SK-N-MC (cell line): ENCODE measurements around the gene ARRDC2.

Experiments used
- EZH2 ChIP-seq: fragments of 200-600 bp; sonication (generic); IDR thresholded peaks from one replicate; pipeline ENCODE4 v1.6.1; 2017; ENCODE audit warnings: antibody characterized with exemption
- FOXP2 ChIP-seq: optimal IDR thresholded peaks from 2 replicates; pipeline ENCODE3; 2011; ENCODE audit warnings: mild to moderate bottlenecking, moderate library complexity; ENCODE audit not compliant: insufficient read depth; ENCODE audit errors: extremely low read length, control extremely low read depth
- POLR2AphosphoS5 ChIP-seq: IDR thresholded peaks from 2 replicates; pipeline ENCODE4 v1.6.1; 2012; ENCODE audit warnings: mild to moderate bottlenecking, low read depth, low read length, borderline replicate concordance

DNA sequence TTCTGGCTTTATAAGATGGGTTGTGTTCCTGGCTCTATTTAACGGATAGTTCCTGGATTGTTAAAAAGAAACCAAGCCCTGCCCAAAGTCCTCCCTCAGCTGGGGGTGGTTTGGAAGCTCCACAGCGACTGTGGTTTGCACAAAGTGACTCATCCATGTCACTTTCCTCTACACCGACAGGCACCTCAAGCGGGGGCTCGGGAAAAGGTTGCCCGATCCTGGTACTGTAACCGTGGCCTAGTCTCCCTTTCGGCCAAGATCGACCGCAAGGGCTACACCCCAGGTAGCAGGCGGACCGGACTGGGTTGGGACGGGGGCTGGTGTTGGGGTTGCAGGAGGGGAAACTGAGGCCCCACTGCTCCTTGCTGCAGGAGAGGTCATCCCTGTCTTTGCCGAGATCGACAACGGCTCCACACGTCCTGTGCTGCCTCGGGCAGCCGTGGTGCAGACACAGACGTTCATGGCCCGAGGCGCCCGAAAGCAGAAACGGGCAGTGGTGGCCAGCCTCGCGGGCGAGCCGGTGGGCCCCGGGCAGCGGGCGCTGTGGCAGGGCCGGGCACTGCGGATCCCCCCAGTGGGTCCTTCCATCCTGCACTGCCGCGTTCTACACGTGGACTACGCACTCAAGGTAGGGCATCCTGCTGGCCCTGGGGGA lies 1.6 kb downstream of the ARRDC2 start:
- TF ChIP-seq EZH2: no peak
- TF ChIP-seq POLR2AphosphoS5: no peak
- no peak for TF ChIP-seq FOXP2
